SK-N-SH treated with all-trans-retinoic acid at 6 μM for 48 hours (cell line): ENCODE data around the gene LCNL1.

Experiments
- ATAC-seq: fragments of 200-7000 bp; cut with Tn5 transposase; 3 replicates; pipeline ENCODE4 v1.9.1; 2020; ENCODE audit warnings: mild to moderate bottlenecking, moderate library complexity
- ARNTL ChIP-seq: fragments of 450-650 bp; formaldehyde crosslinking; IDR thresholded peaks from 2 replicates; pipeline ENCODE4 v1.5.0; 2020; ENCODE audit warnings: low read depth, mild to moderate bottlenecking, moderate library complexity, borderline replicate concordance
- BACH2 ChIP-seq: fragments of 250-450 bp; sonication (Bioruptor Pico); IDR thresholded peaks from 2 replicates; pipeline ENCODE4 v1.9.0; 2021; ENCODE audit warnings: mild to moderate bottlenecking, borderline replicate concordance
- CSRNP3 ChIP-seq: fragments of 250-450 bp; sonication (Bioruptor Pico); IDR thresholded peaks from 2 replicates; pipeline ENCODE4 v1.5.1; 2021; ENCODE audit warnings: mild to moderate bottlenecking, moderate library complexity
- ESRRG ChIP-seq: fragments of 250-450 bp; sonication (Bioruptor Pico); IDR thresholded peaks from 2 replicates; pipeline ENCODE4 v1.6.1; 2021; ENCODE audit warnings: mild to moderate bottlenecking
- GLIS3 ChIP-seq: fragments of 250-450 bp; sonication (Bioruptor Pico); IDR thresholded peaks from 2 replicates; pipeline ENCODE4 v1.5.0; 2020; ENCODE audit warnings: mild to moderate bottlenecking, moderate library complexity
- ISL1 ChIP-seq: fragments of 250-450 bp; sonication (Bioruptor Pico); IDR thresholded peaks from 2 replicates; pipeline ENCODE4 v2.1.2; 2022; ENCODE audit warnings: mild to moderate bottlenecking, moderate library complexity
- PATZ1 ChIP-seq: fragments of 250-450 bp; sonication (Bioruptor Pico); IDR thresholded peaks from 2 replicates; pipeline ENCODE4 v1.8.0; 2020; ENCODE audit warnings: mild to moderate bottlenecking, moderate library complexity, borderline replicate concordance
- PPARA ChIP-seq: fragments of 250-450 bp; sonication (Bioruptor Pico); IDR thresholded peaks from 2 replicates; pipeline ENCODE4 v1.5.0; 2020; ENCODE audit warnings: mild to moderate bottlenecking, borderline replicate concordance
- SNAI2 ChIP-seq: fragments of 250-450 bp; sonication (Bioruptor Pico); IDR thresholded peaks from 2 replicates; pipeline ENCODE4 v1.5.0; 2020; ENCODE audit warnings: mild to moderate bottlenecking, moderate library complexity
- TOX ChIP-seq: fragments of 250-450 bp; sonication (Bioruptor Pico); IDR thresholded peaks from 2 replicates; pipeline ENCODE4 v1.8.0; 2021; ENCODE audit warnings: mild to moderate bottlenecking, moderate library complexity, borderline replicate concordance
- ZC3H10 ChIP-seq: fragments of 250-450 bp; sonication (Bioruptor Pico); IDR thresholded peaks from 2 replicates; pipeline ENCODE4 v1.5.1; 2021; ENCODE audit warnings: mild to moderate bottlenecking, moderate library complexity
- ZFP3 ChIP-seq: fragments of 250-450 bp; sonication (Bioruptor Pico); IDR thresholded peaks from 2 replicates; pipeline ENCODE4 v1.5.0; 2020; ENCODE audit warnings: mild to moderate bottlenecking, moderate library complexity
- ZFP30 ChIP-seq: fragments of 450-650 bp; formaldehyde crosslinking; IDR thresholded peaks from 2 replicates; pipeline ENCODE4 v1.5.0; 2022; ENCODE audit warnings: mild to moderate bottlenecking, moderate library complexity
- ZNF565 ChIP-seq: fragments of 450-650 bp; formaldehyde crosslinking; conservative IDR thresholded peaks from 2 replicates; pipeline ENCODE4 v1.5.0; 2020; ENCODE audit warnings: low read depth, mild to moderate bottlenecking, moderate library complexity
- ZNF70 ChIP-seq: fragments of 450-650 bp; formaldehyde crosslinking; IDR thresholded peaks from 2 replicates; pipeline ENCODE4 v1.5.0; 2020; ENCODE audit warnings: mild to moderate bottlenecking, moderate library complexity
- ZNF8 ChIP-seq: fragments of 450-650 bp; formaldehyde crosslinking; IDR thresholded peaks from 2 replicates; pipeline ENCODE4 v1.5.0; 2020; ENCODE audit warnings: mild to moderate bottlenecking, moderate library complexity
- TF ChIP-seq, protein P1 (sequence below): fragments of 250-450 bp; sonication (Bioruptor Pico); IDR thresholded peaks from 2 replicates; pipeline ENCODE4 v1.5.0; 2020; ENCODE audit warnings: mild to moderate bottlenecking, moderate library complexity
- TF ChIP-seq, protein P2 (sequence below): fragments of 250-450 bp; sonication (Bioruptor Pico); IDR thresholded peaks from 2 replicates; pipeline ENCODE4 v1.8.0; 2021; ENCODE audit warnings: low read depth, mild to moderate bottlenecking, moderate library complexity, borderline replicate concordance
- TF ChIP-seq, protein P3 (sequence below): fragments of 250-450 bp; sonication (Bioruptor Pico); IDR thresholded peaks from 2 replicates; pipeline ENCODE4 v1.5.1; 2020; ENCODE audit warnings: low read depth, mild to moderate bottlenecking, moderate library complexity

LCNL1 gene

GRCh38 chr9:137017791-137018497 lies 35.2 kb downstream of the LCNL1 start:
- ATAC-seq, result no peak
- no peak for TF ChIP-seq ZFP3 (CRISPR knock-in tag)
- no peak for TF ChIP-seq ISL1 (CRISPR knock-in tag)
- no peak for TF ChIP-seq ARNTL (CRISPR knock-in tag)
- TF ChIP-seq, protein P1, sequence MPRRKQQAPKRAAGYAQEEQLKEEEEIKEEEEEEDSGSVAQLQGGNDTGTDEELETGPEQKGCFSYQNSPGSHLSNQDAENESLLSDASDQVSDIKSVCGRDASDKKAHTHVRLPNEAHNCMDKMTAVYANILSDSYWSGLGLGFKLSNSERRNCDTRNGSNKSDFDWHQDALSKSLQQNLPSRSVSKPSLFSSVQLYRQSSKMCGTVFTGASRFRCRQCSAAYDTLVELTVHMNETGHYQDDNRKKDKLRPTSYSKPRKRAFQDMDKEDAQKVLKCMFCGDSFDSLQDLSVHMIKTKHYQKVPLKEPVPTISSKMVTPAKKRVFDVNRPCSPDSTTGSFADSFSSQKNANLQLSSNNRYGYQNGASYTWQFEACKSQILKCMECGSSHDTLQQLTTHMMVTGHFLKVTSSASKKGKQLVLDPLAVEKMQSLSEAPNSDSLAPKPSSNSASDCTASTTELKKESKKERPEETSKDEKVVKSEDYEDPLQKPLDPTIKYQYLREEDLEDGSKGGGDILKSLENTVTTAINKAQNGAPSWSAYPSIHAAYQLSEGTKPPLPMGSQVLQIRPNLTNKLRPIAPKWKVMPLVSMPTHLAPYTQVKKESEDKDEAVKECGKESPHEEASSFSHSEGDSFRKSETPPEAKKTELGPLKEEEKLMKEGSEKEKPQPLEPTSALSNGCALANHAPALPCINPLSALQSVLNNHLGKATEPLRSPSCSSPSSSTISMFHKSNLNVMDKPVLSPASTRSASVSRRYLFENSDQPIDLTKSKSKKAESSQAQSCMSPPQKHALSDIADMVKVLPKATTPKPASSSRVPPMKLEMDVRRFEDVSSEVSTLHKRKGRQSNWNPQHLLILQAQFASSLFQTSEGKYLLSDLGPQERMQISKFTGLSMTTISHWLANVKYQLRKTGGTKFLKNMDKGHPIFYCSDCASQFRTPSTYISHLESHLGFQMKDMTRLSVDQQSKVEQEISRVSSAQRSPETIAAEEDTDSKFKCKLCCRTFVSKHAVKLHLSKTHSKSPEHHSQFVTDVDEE, result no peak
- TF ChIP-seq, protein P2, sequence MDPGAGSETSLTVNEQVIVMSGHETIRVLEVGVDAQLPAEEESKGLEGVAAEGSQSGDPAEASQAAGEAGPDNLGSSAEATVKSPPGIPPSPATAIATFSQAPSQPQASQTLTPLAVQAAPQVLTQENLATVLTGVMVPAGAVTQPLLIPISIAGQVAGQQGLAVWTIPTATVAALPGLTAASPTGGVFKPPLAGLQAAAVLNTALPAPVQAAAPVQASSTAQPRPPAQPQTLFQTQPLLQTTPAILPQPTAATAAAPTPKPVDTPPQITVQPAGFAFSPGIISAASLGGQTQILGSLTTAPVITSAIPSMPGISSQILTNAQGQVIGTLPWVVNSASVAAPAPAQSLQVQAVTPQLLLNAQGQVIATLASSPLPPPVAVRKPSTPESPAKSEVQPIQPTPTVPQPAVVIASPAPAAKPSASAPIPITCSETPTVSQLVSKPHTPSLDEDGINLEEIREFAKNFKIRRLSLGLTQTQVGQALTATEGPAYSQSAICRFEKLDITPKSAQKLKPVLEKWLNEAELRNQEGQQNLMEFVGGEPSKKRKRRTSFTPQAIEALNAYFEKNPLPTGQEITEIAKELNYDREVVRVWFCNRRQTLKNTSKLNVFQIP (CRISPR knock-in tag), result no peak
- no peak for TF ChIP-seq CSRNP3
- TF ChIP-seq TOX (CRISPR knock-in tag), result no peak
- TF ChIP-seq PATZ1 (CRISPR knock-in tag), result no peak
- TF ChIP-seq ESRRG (CRISPR knock-in tag), result no peak
- TF ChIP-seq ZFP30 (CRISPR knock-in tag), result no peak
- no peak for TF ChIP-seq GLIS3 (CRISPR knock-in tag)
- no peak for TF ChIP-seq ZNF70 (CRISPR knock-in tag)
- TF ChIP-seq ZC3H10 (CRISPR knock-in tag), result no peak
- no peak for TF ChIP-seq PPARA
- TF ChIP-seq BACH2 (CRISPR knock-in tag), result no peak
- TF ChIP-seq, all 23 proteins: peak for 0

DNA sequence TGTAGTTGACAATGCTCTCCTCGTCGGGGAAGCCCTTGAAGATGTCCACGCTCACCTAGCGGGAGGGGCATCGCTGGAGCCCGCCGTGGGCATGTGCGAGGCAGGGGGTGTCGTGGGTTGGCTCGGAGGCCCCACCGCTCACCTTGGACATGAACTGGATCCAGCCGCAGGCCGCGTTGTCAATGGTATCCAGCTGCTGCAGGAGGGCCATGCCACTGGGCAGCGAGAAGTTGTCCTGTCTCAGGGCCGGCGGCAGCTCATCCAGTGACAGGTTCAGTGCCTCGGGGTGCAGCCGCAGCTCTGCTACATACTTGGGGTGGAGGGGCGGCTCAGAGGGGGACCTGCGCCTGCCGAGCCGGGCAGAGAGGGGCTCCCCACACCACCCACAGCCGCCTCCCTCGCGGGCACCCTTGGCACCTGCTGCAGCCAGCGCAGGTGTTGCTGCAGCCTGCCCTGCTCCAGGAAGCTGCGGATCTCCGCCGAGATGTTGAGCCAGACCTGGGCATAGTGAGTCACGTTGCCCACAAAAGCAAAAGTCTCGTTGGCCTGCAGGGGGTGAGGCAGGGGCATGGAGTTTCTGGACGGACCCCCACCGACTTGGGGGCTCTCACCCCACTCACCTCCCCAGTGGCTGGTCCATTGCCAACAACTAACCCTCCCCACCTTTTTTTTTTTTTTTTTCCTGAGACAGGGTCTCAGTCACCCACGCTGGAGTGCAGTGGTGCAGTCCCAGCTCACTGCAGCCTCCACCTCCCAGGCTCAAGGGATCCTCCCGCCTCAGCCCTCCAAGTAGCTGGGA lies 36.2 kb downstream of the LCNL1 start:
- ATAC-seq, result no peak
- TF ChIP-seq PATZ1 (CRISPR knock-in tag) (no peak), ISL1 (CRISPR knock-in tag) (no peak), GLIS3 (CRISPR knock-in tag) (no peak), ZNF70 (CRISPR knock-in tag) (no peak), ZNF565 (no peak), ZNF8 (no peak), SNAI2 (no peak), ZC3H10 (CRISPR knock-in tag) (no peak), ESRRG (CRISPR knock-in tag) (no peak)
- TF ChIP-seq, protein P3, sequence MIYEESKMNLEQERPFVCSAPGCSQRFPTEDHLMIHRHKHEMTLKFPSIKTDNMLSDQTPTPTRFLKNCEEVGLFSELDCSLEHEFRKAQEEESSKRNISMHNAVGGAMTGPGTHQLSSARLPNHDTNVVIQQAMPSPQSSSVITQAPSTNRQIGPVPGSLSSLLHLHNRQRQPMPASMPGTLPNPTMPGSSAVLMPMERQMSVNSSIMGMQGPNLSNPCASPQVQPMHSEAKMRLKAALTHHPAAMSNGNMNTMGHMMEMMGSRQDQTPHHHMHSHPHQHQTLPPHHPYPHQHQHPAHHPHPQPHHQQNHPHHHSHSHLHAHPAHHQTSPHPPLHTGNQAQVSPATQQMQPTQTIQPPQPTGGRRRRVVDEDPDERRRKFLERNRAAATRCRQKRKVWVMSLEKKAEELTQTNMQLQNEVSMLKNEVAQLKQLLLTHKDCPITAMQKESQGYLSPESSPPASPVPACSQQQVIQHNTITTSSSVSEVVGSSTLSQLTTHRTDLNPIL (CRISPR knock-in tag), result no peak
